ENCODE measurements around the gene PTPN3. TPM values are rescaled to one million over a fixed set of nuclear protein-coding genes. Genes with fewer than 3 reads are reported as not detected.

PTPN3 gene
- total and polyA plus RNA-seq, 12 donors: 3.1 to 70.7 (median 49.6) TPM

GRCh38 chr9:109454041-109454440 lies 44.1 kb downstream of the PTPN3 start:
- no peak overlapping the region for H3K27ac ChIP-seq
- H3K4me3 ChIP-seq: no peak overlapping the region
- no peak for TF ChIP-seq CTCF (IDR thresholded peaks at IDR 0.05)
- H3K36me3 ChIP-seq: peaks cover 0 to 10% (median 0%) of the 10 kb centered on the region in 9 donors
- H3K9me3 ChIP-seq: no peaks in the 10 kb centered on the region
- H3K4me1 ChIP-seq: no peaks in the 10 kb centered on the region
- no peak for ATAC-seq
- H3K27me3 ChIP-seq: peaks cover 0 to 33% (median 0%) of the 10 kb centered on the region in 7 donors
- intact Hi-C loops (cut with DNase I): no loop called here
- no peak for DNase-seq

- H3K4me3 ChIP-seq: no peak overlapping the region
- H3K36me3 ChIP-seq: peaks cover 0 to 11% (median 0%) of the 10 kb centered on the region in 9 donors
- 72 to 83% methylated on average over 3 of the region's 3 CpGs for WGBS, 2 donors
- intact Hi-C loops (cut with DNase I): no loop called here
- no peak for TF ChIP-seq CTCF (IDR thresholded peaks at IDR 0.05)
- peaks cover 0 to 33% (median 0%) of the 10 kb centered on the region in 7 donors for H3K27me3 ChIP-seq
- H3K9me3 ChIP-seq: no peaks in the 10 kb centered on the region
- no peak for ATAC-seq
- no peak for DNase-seq
- H3K4me1 ChIP-seq: no peaks in the 10 kb centered on the region
- no peak overlapping the region for H3K27ac ChIP-seq
Measured at GRCh38 chr9:109453210-109453842, 44.8 kb downstream of the PTPN3 start.

GRCh38 chr9:109452761-109453160 lies 45.3 kb downstream of the PTPN3 start:
- H3K9me3 ChIP-seq: no peaks in the 10 kb centered on the region
- TF ChIP-seq CTCF (IDR thresholded peaks at IDR 0.05): no peak
- H3K4me3 ChIP-seq: no peak overlapping the region
- 92 to 96% methylated on average over 3 of the region's 3 CpGs for WGBS, 2 donors
- H3K36me3 ChIP-seq: peaks cover 0 to 11% (median 0%) of the 10 kb centered on the region in 9 donors
- H3K4me1 ChIP-seq: no peaks in the 10 kb centered on the region
- intact Hi-C loops (cut with DNase I): no loop called here
- H3K27ac ChIP-seq: no peak overlapping the region
- peaks cover 0 to 30% (median 0%) of the 10 kb centered on the region in 7 donors for H3K27me3 ChIP-seq
- ATAC-seq: no peak
- no peak for DNase-seq

GRCh38 chr9:109451311-109452025 lies 46.6 kb downstream of the PTPN3 start:
- TF ChIP-seq CTCF (IDR thresholded peaks at IDR 0.05): peak in 1 of 9 donors; percentile 10
- no peak overlapping the region for H3K27ac ChIP-seq
- peaks cover 0 to 11% (median 0%) of the 10 kb centered on the region in 9 donors for H3K36me3 ChIP-seq
- peaks cover 0 to 40% (median 0%) of the 10 kb centered on the region in 7 donors for H3K27me3 ChIP-seq
- no peaks in the 10 kb centered on the region for H3K4me1 ChIP-seq
- DNase-seq (no peak), ATAC-seq (no peak)
- 83 to 86% methylated on average over 9 of the region's 9 CpGs for WGBS, 2 donors
- H3K4me3 ChIP-seq: no peak overlapping the region
- intact Hi-C loops (cut with DNase I): no loop called here
- H3K9me3 ChIP-seq: no peaks in the 10 kb centered on the region

All from heart right ventricle (tissue), 16 donors.